AG09319 (cell line): ENCODE measurements around the gene PKNOX1.
"Not testable (repeated sequence)": the region's sequence is repeated elsewhere in the genome, so short reads cannot be mapped to it uniquely, and the experiment has no call there.

Experiments
- DNase-seq: peaks from one replicate; pipeline ENCODE4 v3.0.0-alpha.2; 2010; ENCODE audit warnings: low read depth; ENCODE audit errors: extremely low read depth
- TF ChIP-seq, protein P1 (sequence below): IDR thresholded peaks from 2 replicates; pipeline ENCODE4 v1.5.1; 2011; ENCODE audit warnings: low read depth, mild to moderate bottlenecking, inconsistent platforms, low read length, moderate library complexity

Gene PKNOX1

DNA sequence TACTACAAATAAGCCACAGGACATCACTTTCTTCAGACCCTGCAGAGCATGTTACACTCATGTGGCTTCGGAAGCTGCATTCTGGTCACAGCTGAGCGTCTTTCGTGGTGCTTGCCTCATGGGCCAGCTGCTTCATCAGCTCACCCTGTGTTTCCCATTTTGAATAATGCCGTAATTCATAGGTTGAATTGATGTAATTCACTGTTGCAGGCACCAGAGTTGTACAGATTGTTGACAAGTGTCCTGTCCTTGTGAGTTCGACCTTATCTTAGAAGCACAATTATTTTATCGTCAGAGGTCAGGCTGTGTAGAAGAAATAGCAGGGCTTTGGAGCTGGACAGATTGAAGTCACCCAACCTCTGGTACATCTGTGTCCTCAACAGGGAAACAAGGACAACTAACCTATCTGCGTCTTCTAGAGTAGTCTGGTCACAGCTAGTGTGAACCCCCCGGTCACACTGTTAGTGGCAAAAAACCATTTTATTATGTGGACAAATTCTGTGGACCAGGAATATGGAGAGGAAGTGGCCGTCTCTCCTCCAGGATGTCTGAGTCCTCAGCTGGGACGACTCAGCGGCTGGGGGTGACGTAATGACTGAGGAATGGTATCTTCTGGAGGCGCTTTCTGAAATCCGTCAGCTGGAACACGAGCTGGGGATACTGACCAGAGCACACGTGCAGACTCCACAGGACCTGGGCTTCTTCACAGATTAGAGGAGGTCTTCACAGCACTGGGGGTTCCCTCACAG lies 17.8 kb downstream of the PKNOX1 start:
- no peak for DNase-seq
- TF ChIP-seq, protein P1, sequence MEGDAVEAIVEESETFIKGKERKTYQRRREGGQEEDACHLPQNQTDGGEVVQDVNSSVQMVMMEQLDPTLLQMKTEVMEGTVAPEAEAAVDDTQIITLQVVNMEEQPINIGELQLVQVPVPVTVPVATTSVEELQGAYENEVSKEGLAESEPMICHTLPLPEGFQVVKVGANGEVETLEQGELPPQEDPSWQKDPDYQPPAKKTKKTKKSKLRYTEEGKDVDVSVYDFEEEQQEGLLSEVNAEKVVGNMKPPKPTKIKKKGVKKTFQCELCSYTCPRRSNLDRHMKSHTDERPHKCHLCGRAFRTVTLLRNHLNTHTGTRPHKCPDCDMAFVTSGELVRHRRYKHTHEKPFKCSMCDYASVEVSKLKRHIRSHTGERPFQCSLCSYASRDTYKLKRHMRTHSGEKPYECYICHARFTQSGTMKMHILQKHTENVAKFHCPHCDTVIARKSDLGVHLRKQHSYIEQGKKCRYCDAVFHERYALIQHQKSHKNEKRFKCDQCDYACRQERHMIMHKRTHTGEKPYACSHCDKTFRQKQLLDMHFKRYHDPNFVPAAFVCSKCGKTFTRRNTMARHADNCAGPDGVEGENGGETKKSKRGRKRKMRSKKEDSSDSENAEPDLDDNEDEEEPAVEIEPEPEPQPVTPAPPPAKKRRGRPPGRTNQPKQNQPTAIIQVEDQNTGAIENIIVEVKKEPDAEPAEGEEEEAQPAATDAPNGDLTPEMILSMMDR: no peak

DNA sequence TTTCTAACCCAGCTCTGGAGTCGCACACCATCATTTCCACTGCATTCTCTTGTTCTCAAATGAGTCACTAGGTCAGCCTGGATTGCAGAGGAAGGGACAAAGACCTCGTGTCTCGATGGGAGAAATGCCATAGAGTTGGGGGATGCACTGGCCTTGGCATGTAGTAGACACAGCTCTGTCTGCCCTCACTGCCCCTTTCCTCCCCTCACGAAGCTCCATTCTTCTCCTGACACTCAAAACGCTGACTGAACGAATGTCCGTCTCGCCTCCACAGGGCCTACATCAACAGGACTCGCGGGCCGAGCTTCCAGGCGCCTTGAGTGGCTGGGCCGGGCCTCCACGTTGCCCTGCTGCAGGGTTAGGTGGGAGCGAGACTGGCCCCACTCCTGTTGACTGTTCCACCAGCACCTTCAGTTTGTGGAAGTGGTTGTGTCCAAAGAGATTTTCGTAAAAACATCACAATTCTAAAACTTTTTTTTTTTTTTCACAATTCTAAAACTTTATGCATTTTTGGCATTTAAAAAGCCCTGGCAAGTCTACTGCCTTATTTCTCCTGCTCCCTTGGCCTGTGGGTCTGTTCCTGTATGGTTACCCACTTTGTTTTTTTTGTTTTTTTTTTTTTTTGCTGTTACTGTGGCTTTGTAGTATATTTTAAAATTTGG lies 18.8 kb downstream of the PKNOX1 start:
- no peak for DNase-seq
- TF ChIP-seq, protein P1: no peak

DNA sequence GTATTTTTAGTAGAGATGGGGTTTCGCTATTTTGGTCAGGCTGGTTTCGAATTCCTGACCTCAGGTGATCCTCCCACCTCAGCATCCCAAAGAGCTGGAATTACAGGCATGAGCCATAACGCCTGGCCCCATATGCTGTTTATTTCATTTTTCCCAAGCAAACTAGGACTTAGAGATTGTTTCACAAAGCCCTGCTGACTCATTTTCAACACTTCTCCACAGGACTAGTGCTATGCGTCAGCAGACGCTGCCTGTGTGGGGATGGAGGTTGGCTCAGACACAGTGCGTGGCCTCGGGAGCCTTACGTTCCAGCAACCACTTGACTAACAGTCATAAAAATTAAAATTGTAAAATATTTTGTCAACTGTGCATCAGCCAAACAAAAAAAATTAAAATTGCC lies 22.7 kb downstream of the PKNOX1 start:
- peak; percentile 72 for DNase-seq
- TF ChIP-seq, protein P1: no peak

DNA sequence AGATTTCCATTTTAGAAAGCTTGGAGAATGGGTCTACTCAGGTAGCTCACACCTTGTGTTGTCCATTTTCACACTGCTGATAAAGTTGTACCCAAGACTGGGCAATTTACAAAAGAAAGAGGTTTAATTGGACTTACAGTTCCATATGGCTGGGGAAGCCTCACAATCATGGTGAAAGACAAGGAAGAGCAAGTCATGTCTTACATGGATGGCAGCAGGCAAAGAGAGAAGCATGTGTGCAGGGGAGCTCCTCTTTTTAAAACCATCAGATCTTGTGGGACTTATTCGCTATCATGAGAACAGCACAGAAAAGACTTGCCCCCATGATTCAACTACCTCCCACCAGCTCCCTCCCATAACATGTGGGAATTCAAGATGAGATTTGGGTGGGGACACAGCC lies 23.6 kb downstream of the PKNOX1 start:
- DNase-seq: not testable (repeated sequence)

DNA sequence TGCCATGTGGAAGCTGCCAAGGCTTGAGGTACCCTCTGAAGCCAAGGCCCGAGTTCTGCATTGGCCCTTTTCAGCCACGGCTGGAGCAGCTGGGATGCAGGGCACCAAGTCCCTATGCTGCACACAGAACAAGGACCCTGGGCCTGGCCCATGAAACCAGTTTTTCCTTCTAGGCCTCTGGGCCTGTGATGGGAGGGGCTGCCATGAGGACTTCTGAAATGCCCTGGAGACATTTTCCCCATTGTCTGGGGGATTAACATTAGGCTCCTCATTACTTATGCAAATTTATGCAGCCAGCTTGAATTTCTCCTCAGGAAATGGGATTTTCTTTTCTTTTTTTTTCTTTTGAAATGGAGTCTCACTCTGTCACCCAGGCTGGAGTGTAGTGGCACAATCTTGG lies 24.8 kb downstream of the PKNOX1 start:
- DNase-seq: not testable (repeated sequence)

DNA sequence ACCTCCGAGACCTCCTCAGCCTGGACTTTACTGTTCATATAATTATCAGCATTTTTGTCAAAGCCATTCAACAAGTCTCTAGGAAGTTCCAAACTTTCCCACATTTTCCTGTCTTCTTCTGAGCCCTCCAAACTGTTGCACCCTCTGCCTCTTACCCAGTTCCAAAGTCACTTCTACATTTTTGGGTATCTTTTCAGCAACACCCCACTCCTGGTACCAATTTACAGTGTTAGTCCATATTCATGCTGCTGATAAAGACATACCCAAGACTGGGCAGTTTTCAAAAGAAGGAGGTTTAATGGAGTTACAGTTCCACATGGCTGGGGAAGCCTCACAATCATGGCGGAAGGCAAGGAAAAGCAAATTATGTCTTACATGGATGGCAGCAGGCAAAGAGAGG lies 25.7 kb downstream of the PKNOX1 start:
- not testable (repeated sequence) for DNase-seq

DNA sequence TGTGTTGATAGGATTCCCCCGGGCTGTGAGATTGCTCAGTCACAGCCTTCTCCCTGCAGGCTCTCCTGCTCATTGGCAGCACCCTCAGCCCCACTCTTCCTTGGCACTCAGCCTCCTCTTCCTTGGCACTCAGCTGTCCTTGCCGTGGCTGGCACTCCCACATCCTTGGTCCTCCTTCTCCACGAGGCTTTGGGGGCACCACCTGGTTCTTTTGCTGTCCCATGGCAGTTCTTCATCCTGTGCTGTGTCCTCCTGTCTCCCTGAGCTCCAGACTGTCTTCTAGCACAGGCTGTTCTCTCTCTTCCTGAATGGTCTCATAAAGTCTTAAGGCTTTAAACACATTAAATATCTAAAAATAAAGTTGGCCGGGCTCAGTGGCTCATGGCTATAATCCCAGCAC lies 27.0 kb downstream of the PKNOX1 start:
- no peak for DNase-seq
- TF ChIP-seq, protein P1: no peak

DNA sequence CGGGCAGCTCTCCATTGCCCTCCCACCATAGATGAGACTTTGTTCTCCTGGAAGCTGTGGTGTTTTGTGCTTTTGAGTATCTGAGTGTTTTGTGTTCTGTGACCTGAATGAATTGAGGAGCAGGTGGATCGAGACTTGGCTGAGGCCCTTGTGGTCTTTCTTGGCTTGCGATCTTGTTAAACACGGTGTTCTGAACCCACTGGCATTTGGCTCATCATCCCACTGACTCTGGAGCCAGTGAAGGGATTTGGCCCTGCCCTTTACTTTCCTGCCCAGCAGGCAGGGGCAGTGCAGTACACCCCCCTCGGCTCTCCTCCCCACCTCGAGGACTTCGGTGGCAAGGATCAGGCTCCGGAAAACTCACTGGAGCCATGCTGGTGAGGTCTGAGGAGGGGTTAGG lies 30.6 kb downstream of the PKNOX1 start:
- DNase-seq: no peak
- TF ChIP-seq, protein P1: no peak

DNA sequence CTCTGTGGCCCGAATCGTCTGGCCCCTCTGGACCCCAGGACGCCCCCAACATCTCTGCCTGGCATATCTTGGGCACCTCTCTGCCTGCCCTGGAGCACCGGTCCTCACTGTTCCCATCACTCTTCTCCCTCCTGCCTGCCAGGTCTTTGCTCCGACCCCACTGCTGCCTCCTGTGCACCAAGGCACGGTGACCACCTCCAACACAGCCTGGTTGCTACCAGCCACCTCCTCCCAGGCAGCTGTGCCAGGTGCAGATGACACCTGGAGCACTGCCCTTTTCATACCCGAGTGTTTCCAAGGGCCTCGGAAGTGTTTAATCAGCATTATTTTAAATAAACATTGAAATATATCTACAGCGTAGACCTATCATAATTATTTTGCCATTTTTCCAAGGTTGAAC lies 31.3 kb downstream of the PKNOX1 start:
- TF ChIP-seq, protein P1: no peak
- no peak for DNase-seq

DNA sequence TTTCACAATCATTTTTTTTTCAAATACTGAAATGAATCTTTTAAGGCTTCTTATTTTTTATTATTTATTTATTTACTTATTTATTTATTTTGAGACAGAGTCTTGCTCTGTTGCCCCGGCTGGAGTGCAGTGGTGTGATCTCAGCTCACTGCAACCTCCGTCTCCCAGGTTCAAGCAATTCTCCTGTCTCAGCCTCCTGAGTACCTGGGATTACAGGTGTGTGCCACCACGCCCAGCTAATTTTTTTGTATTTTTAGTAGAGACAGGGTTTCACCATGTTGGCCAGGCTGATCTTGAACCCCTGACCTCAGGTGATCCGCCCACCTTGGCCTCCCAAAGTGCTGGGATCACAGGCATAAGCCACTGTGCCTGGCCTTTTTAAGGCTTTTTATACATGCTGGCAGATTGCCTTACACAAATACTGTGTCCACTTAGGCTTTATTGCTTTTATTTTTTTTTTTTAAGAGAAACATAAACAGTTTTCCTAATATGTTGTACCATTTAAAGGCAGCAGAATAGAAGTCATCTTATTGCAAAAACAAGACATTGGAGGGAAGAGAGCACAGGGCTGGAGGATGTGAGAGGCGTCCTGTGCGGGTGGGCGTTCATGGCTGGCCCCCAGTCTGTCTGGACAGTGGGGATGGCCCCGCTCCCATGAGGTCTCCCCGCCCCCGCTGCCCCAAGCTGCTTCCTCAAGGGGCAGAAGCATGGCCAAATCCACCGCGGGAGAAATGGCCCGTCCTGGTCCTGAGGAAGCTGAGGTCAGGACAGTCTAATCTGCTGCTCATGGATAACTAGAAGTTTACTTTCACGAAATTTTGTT lies 31.9 kb downstream of the PKNOX1 start:
- not testable (repeated sequence) for DNase-seq
